ENCODE data around the gene SELENOM.
"Not testable (repeated sequence)": the region's sequence is repeated elsewhere in the genome, so short reads cannot be mapped to it uniquely, and the experiment has no call there.

Gene SELENOM

DNA sequence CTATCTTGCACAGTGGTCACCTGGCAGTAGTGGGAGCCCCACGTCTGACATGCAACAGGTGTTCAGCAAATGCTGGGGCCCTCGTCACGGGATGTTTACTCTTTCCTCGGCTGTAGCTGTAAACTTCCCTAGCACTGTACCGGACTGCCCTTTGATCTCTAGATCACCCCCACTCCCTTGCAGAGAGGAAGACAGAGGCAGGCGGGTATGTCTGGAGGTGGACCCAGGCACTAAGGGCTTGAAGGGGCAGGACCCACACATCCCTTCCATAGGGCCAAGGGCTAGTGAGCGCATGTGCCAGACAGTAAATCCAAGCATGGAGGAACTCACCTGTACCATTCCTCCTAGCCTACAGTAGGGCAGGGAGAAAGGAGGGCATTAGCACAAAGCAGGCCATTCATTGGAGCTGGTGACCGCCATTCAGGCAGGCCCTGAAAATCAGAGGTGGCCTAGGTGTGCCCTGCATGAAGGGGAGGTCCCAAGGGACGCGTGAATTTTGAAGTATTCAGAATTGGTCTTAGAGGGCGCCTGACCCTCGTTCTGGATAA is 28.2 kb downstream of the SELENOM start:
- Mint-ChIP-seq H3K27ac (no peak overlapping the region), H3K36me3 (ENCODE audit: low read depth) (peaks cover under 1% of the 10 kb centered on the region), H3K4me1 (ENCODE audit: low read depth) (peaks cover 43% of the 10 kb centered on the region), H3K27me3 (peaks cover 5% of the 10 kb centered on the region), H3K4me3 (no peak overlapping the region), H3K9me3 (no peaks in the 10 kb centered on the region)
- intact Hi-C loops (cut with micrococcal nuclease): no loop called here

DNA sequence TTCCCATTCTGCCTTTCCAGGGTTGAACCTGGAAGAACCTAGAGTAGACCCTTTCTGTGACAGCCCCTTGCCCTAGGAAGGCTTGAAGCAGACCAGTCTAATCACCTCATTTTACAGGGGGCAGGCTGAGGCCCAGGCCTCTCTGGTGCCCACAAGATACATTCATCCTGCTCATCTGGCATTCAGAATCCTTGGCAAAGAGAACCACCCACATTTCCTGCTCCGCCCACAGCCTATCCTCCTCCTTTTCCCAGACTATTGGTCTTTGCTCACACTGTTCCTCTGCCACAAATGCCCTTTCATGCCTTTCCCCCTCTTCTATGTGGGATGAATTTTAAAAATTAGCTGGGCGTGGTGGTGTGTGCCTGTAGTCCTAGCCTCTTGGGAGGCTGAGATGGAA is 29.0 kb downstream of the SELENOM start:
- H3K9me3 Mint-ChIP-seq; H3K36me3 Mint-ChIP-seq (ENCODE audit: low read depth); H3K27me3 Mint-ChIP-seq; intact Hi-C loops (cut with micrococcal nuclease); H3K4me3 Mint-ChIP-seq; H3K27ac Mint-ChIP-seq: not testable (repeated sequence)
- H3K4me1 Mint-ChIP-seq (ENCODE audit: low read depth): peaks cover 35% of the 10 kb centered on the region

DNA sequence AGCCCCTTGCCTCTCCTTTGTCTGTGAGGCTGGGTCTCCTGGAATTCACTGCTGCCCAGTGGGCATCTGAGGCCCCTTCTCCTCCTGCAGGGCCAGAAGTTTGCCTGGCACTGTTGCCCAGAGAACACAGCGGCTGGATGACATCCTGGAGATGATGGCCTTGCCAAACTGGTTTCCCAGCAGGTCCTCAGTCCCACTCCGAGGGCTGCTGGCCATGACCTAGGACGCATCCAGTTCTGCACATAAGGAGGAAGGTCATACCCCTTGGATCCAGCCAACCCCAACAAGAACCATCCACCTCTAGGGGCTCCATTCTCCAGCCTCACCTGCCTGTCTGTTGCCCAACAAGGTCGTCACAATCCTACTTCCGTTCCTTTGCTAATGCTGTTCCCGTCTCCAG is 29.7 kb downstream of the SELENOM start:
- Mint-ChIP-seq H3K9me3 (no peaks in the 10 kb centered on the region), H3K27me3 (peaks cover 5% of the 10 kb centered on the region), H3K27ac (no peak overlapping the region), H3K4me3 (no peak overlapping the region), H3K36me3 (ENCODE audit: low read depth) (no peaks in the 10 kb centered on the region), H3K4me1 (ENCODE audit: low read depth) (peaks cover 28% of the 10 kb centered on the region)
- intact Hi-C loops (cut with micrococcal nuclease): no loop called here

DNA sequence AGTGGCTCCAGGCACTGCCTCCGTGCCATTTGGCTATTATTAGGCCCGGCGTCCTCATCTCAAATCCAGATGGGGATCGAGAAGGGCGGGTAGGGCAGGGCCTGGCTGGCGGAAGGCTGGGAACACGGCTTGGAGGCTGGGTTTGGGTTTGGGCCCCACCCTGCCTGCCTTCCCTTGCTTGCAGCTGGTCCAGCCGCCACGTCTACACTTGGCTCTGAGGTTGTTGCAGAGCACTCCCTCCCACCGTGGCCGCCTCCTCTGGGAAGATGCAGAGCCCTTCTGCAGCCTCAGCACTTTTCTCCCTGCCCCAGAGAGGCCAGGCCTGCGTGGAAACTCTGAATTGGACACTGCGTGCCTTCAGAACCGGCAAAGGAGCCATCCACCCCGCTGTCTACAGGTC is 31.4 kb downstream of the SELENOM start:
- Mint-ChIP-seq H3K9me3 (no peaks in the 10 kb centered on the region), H3K4me1 (ENCODE audit: low read depth) (peaks cover 11% of the 10 kb centered on the region), H3K27me3 (peaks cover 7% of the 10 kb centered on the region), H3K27ac (no peak overlapping the region), H3K4me3 (no peak overlapping the region), H3K36me3 (ENCODE audit: low read depth) (no peaks in the 10 kb centered on the region)
- intact Hi-C loops (cut with micrococcal nuclease): no loop called here

DNA sequence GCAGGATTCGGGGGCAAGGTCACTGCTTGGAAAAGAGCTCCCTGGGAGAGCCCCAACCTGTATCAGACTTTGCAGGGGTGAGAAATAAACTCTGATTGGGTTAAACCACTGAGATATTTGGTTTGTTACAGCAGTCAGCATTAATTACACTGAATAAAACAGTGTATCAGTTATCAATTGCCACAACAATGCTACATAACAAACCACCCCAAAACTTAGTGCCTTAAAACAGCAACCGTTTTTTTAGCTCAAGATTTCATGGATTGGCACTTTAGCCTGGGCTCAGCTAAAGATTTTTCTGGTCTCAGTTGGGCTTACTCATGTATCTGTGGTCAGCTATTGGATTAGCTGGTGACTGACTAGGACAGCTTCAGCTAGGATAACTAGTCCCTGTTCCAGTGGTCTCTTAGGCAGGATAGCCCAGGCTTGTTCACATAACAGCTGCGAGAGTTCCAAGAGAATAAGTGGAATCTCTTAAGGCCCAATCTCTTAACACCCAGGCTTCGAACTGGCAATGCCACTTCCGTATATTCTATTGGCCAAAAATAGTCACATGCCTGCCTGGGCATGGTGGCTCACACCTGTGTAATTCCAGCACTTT is 33.7 kb downstream of the SELENOM start:
- H3K9me3 Mint-ChIP-seq; H3K4me3 Mint-ChIP-seq; intact Hi-C loops (cut with micrococcal nuclease); H3K36me3 Mint-ChIP-seq (ENCODE audit: low read depth); H3K4me1 Mint-ChIP-seq (ENCODE audit: low read depth); H3K27me3 Mint-ChIP-seq; H3K27ac Mint-ChIP-seq: not testable (repeated sequence)

DNA sequence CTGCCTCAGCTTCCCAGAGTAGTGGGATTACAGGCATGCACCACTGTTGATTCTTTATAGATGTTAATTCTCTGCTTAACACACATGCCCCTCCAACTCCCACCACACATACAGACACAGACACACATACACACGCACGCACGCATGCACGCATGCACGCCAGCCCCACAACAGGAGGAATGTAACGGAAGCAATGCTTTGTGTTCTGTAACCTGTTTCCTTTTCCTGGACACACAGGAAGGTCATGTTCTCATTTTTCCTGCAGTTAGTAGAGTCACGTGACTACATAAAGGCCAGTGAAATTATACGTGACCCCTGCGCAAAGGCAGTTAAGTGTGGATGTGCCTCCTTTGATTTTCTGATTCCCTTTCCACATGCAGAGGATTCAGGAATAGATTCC is 34.2 kb downstream of the SELENOM start:
- H3K4me1 Mint-ChIP-seq (ENCODE audit: low read depth); H3K36me3 Mint-ChIP-seq (ENCODE audit: low read depth); H3K4me3 Mint-ChIP-seq; H3K9me3 Mint-ChIP-seq; H3K27me3 Mint-ChIP-seq; H3K27ac Mint-ChIP-seq; intact Hi-C loops (cut with micrococcal nuclease): not testable (repeated sequence)

DNA sequence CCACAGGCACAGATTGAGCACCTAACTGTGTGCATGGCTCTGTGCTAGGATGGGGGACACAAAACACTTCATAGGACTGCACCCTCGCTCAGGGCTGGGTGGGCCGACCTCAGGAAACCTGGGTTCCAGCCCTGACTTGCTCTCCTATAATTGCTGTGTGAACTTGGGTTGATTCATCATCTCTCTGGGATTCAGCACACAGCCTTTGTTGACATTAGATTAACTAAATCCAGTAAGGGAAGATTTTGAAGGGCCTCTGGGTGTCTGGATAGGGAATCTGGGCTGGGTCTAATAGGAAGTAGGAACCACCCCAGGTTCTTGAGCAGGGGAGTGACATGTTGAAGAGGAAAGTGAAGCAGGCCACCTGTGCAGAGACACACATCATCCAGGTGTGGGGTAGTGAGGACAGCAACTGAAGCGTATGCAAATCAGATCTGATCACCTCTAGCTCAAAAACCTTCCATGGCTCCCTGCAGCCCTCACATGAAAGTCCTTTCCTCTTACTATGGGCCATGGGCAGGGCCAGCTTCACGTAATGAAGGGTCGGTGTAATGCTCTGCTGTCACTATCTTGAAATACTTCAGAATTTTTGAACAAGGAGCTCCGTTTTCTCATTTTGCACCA is 37.6 kb downstream of the SELENOM start:
- H3K27ac Mint-ChIP-seq; H3K4me1 Mint-ChIP-seq (ENCODE audit: low read depth); intact Hi-C loops (cut with micrococcal nuclease); H3K9me3 Mint-ChIP-seq; H3K36me3 Mint-ChIP-seq (ENCODE audit: low read depth); H3K27me3 Mint-ChIP-seq; H3K4me3 Mint-ChIP-seq: not testable (repeated sequence)

DNA sequence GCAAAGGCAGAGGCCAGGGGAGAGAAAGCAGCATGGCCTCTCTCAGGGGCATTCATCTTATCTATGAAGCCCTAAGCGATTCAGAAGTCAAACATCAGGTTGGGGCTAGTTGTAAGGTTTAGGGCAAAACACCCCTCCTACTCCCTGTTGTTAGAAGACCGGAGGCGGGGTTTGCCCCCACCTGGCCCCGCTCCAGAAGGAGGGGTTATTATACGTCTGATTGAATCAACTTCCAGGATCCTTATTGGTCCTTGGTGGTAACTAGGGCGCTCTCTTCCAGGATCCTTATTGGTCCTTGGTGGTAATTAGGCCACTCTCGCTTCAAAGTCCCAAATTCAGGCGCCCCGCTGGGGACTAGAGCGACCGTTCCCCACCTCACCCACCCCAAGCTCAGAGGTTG is 38.4 kb downstream of the SELENOM start:
- peaks cover 4% of the 10 kb centered on the region for H3K27me3 Mint-ChIP-seq

DNA sequence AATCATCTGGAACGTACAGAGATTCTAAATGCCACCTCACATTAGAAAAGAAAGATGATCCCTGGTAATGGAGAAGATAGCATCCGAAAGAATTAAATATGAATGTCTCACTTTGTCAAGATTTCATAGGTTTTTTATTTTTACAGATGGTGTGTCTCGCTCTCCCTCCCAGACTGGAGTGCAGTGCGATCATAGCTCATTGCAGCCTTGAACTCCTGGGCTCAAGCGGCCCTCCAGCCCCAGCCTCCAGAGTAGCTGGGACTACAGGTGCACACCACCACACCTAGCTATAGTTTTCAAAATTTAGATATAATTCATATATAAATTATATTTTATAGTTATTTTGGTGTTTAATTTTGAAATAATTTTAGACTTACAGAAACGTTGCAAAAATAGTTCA is 43.0 kb downstream of the SELENOM start:
- Mint-ChIP-seq H3K36me3 (ENCODE audit: low read depth) (no peaks in the 10 kb centered on the region), H3K9me3 (peaks cover 8% of the 10 kb centered on the region), H3K27me3 (peaks cover 2% of the 10 kb centered on the region), H3K4me1 (ENCODE audit: low read depth) (no peaks in the 10 kb centered on the region), H3K27ac (no peak overlapping the region), H3K4me3 (no peak overlapping the region)
- intact Hi-C loops (cut with micrococcal nuclease): no loop called here

More for the DNA sequence above, 38.4 kb downstream of the SELENOM start:
- Mint-ChIP-seq H3K4me3 (no peak overlapping the region), H3K36me3 (ENCODE audit: low read depth) (no peaks in the 10 kb centered on the region), H3K27ac (no peak overlapping the region), H3K4me1 (ENCODE audit: low read depth) (no peaks in the 10 kb centered on the region), H3K9me3 (peaks cover 3% of the 10 kb centered on the region)
- intact Hi-C loops (cut with micrococcal nuclease): no loop called here

DNA sequence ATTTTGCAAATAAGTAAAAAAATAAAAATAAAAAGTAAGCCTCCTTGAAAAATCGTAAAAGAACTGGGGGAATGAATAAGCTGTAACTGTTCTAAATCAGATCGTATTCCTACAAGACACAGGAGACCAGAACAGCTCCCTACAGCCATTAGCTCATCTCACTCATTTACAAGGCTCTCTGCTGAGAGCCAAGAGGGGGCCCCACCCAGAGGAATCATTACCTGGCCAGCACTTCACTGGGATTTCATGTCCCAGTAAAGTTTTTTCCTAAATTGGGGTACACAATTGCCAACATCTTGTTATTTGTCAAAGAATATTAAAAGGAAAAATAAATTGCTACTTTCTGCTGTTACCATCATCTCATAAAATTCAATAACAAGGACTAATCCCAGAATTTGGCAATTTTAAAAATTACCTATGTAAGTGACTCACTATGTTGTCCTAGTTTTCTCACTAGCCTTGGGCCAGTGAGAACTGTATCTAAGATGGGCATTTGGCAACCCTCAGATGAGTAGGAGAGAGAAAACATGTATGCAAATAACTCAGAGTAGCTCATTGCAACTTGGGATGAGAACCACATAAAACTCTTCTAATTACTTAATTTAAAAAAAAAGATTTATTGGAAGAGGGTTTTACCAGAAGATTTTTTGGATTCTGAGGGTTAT is 44.7 kb downstream of the SELENOM start:
- intact Hi-C loops (cut with micrococcal nuclease): no loop called here
- peaks cover 8% of the 10 kb centered on the region for H3K9me3 Mint-ChIP-seq
- no peaks in the 10 kb centered on the region for H3K4me1 Mint-ChIP-seq (ENCODE audit: low read depth)
- H3K4me3 Mint-ChIP-seq: no peak overlapping the region
- no peak overlapping the region for H3K27ac Mint-ChIP-seq
- H3K36me3 Mint-ChIP-seq (ENCODE audit: low read depth): no peaks in the 10 kb centered on the region
- H3K27me3 Mint-ChIP-seq: peaks cover 2% of the 10 kb centered on the region

DNA sequence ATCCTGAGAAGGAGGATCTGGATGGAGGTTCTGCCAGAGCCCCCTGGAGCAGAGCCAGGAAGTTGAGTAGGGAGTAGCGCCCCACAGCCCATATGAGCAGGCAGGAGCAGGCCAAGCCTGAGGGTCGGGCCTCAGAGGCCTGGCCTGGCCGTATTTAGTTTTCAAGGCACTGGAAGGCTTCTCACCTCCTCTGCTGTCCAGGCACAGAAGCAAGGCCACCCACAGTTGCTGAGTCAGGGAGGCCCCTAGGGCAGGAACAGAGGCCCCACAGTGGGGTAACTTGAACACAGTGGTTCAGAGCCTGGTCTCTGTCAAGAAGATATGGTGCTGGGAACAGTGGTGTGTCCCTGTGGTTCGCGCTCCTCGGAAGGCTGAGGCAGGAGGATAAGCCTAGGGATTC is 47.7 kb downstream of the SELENOM start:
- intact Hi-C loops (cut with micrococcal nuclease); H3K4me3 Mint-ChIP-seq; H3K4me1 Mint-ChIP-seq (ENCODE audit: low read depth); H3K36me3 Mint-ChIP-seq (ENCODE audit: low read depth); H3K27ac Mint-ChIP-seq; H3K9me3 Mint-ChIP-seq; H3K27me3 Mint-ChIP-seq: not testable (repeated sequence)

DNA sequence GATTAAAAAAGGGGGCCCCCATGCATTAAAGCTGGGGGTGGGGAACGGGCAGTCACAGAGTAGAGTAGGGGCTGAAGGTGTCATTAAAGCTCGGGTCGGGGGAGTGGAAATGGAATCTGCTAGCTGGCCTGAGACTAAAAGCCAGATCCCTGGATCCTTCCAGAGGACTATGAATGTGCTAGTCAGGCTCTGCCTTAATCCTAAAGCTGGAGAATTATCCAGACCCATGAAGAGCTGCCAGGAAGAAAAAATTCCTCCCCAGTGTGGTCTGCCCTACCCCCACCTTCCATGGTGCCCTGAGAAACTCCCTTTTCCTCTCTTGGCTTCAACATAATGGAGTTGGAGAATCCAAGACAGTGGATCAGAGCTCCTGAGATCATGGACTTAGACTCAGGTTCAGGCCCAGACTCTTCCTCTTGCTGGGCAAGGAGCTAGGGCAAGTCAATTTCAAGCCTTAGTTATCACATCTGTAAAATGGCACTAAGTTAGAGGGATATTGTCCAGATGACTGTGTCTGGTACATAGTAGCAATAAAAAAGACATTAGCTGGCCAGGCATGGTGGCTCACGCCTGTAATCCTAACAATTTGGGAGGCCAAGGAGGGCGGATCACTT is 50.3 kb downstream of the SELENOM start:
- Mint-ChIP-seq H3K27me3 (peaks cover 2% of the 10 kb centered on the region), H3K27ac (no peak overlapping the region), H3K36me3 (ENCODE audit: low read depth) (no peaks in the 10 kb centered on the region), H3K4me1 (ENCODE audit: low read depth) (peaks cover 6% of the 10 kb centered on the region), H3K9me3 (no peaks in the 10 kb centered on the region), H3K4me3 (no peak overlapping the region)
- intact Hi-C loops (cut with micrococcal nuclease): no loop called here

DNA sequence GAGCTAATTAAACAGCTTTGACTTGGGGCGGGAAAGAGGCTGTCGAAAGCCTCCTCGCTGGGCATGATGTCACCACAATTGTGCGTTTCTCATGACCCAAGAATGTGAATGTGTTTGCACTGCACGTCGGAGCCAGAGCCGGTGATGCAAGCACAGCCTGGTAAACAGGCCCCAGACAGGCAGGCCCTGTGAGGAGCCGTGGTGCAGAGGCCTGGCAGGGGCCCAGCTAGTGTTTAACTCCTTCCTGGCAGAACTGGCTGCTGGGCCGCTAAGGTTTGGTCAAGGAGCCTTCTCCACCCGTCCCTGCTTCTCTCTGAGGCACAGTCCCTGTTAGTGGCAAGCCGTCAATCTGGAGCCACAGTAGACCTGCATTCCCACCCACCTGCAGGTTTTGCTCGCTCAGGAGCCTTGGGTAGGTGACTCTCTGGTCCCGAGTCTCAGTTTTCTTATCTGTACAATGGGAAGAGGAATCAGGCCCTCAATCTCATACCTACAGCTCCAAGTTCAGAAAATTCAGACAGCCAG is 51.7 kb downstream of the SELENOM start:
- Mint-ChIP-seq H3K27ac (no peak overlapping the region), H3K36me3 (ENCODE audit: low read depth) (no peaks in the 10 kb centered on the region), H3K27me3 (no peaks in the 10 kb centered on the region), H3K4me3 (no peak overlapping the region), H3K9me3 (no peaks in the 10 kb centered on the region), H3K4me1 (ENCODE audit: low read depth) (peaks cover 6% of the 10 kb centered on the region)
- intact Hi-C loops (cut with micrococcal nuclease): no loop called here

DNA sequence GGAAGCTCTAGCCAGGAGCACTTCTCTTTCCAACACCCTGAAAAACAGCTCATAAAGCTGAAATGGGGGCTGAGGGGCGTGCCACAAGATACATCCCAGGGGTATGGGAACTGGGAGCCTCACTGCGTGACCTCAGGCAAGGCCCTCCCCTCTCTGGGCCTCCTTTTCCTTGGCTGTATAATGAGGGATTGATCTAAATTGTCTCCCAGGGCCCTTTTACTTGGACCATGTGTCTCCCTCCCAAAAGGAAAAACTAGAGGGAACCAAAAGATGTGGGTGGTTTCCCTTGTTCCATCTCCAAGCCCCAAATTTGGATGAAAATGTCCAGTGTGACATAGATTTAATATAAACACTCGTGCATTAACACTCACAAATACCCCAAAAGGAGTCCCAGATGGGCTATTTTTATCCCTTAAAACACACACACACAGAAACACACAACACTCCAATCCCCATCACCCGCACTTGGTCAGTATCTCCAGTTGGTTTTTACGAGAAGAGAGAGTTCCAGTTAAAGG is 52.2 kb downstream of the SELENOM start:
- H3K27me3 Mint-ChIP-seq: no peaks in the 10 kb centered on the region
- peaks cover 6% of the 10 kb centered on the region for H3K4me1 Mint-ChIP-seq (ENCODE audit: low read depth)
- H3K9me3 Mint-ChIP-seq: no peaks in the 10 kb centered on the region
- H3K36me3 Mint-ChIP-seq (ENCODE audit: low read depth): no peaks in the 10 kb centered on the region
- intact Hi-C loops (cut with micrococcal nuclease): no loop called here
- no peak overlapping the region for H3K4me3 Mint-ChIP-seq
- H3K27ac Mint-ChIP-seq: no peak overlapping the region
